IPS DF 4.7 (cell line): Measurements from ENCODE around the gene UVRAG.
A peak's percentile ranks its signal among the peaks of the same experiment; 100 is the strongest.
"Not testable (repeated sequence)": the region's sequence is repeated elsewhere in the genome, so short reads cannot be mapped to it uniquely, and the experiment has no call there.

Source experiments
- DNase-seq: peaks from one replicate; pipeline ENCODE4 v3.0.0-alpha.2; 2013; ENCODE audit warnings: low spot score; ENCODE audit errors: extremely low read depth

Gene UVRAG

DNA sequence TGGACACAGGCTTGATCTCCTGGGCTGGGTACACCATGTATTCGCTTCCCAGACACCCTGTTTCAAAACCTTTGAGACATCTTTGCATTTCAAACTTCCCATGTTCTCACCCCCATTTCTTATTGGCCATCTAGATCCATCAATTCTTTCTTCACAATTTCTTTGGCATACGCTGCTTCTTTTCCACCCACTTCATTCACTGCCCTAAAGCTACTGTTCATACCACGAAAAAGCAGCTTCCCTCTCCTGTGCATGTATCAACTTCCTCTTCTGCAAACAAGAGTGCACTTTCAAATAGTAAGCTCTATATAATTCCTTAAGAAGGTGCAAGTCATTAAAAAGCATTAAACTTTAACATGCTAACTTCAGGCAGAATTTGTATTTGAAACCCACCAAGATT is 21.4 kb downstream of the UVRAG start:
- no peak for DNase-seq

DNA sequence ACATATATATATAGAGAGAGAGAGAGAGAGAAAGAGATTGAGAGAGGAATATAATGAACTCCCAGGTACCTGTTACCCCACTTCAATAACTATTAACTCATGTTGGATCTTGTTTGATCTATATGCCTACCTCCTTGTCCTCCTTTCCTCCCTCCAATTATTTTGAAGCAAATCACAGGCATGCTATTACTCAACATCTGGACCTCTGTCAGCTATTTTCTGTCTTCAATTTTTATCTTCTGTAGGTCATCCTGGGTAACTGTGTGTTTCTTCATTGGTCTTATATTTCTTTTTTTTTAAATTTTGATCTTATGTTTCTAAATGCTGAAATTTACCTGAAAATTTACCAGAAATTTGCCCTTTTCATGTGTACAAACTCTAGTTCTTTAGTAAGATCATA is 24.8 kb downstream of the UVRAG start:
- no peak for DNase-seq

DNA sequence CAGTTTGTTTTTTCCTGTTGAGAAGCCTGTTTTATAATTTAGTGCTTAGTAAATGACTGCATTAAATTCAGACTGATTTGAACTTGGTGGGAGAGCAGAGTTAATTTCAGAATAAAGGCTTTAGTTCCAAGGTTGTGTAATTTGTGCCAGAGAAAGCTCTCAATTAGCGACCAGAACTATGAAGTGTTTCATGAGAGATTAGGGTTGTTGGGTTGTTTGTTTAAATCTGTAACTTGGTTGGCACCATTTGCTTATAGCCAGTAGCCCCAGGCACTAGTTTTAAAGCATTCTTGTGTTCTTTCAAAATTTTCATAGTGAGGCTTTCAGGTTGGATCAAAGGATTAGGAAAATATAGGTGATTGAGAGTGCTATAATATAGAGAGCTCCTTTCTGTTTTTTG is 25.5 kb downstream of the UVRAG start:
- no peak for DNase-seq

DNA sequence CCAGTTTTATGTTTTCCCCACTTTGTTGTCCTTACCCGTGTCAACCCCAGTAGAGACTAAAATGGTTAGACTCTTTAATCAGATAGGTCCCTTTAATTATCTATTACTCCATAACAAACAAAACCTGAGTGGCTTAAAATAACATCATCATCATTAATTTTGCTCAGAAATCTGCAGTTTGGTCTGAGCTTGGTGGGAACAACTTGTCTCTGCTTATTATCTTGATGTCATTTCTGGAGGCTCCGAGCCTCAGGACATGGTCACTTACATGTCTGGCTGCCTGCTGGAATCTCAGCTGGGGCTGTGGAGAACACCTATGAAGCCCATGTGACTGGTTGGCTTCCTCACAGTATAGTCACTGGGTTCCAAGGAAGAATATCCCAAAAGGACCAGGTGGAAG is 26.7 kb downstream of the UVRAG start:
- no peak for DNase-seq

DNA sequence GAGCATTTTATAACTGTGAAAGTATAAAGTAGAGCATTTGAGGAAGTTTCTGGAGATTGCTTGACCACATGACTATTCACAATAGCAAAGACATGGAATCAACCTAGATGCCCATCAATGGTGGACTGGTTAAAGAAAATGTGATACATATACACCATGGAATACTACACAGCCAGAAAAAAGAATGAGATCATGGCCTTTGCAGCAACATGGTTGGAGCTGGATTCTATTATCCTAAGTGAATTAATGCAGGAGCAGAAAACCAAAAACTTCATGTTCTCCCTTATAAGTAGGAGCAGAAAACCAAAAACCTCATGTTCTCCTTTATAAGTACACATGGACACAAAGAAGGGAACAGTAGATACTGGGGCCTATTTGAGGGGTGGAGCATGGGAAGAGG is 30.3 kb downstream of the UVRAG start:
- no peak for DNase-seq

DNA sequence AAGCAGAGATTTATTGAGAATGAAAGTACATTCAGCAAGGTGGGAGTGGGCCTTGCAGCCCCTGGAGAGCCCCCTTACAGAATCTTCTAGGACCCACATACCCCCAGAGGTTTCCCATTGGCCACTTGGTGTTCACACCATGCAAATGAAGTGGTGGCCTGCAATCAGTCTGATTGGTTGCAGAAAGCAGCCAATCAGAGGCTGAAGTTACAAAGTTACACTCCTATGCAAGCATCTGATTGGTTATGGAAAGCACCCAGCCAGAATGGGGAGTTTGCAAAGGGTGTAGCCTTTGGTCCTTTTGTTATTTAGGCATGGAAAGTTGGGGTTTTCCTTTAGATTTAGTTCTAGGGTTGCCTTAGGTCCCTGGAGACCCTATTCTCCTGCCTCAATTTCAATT is 34.9 kb downstream of the UVRAG start:
- DNase-seq = no peak

DNA sequence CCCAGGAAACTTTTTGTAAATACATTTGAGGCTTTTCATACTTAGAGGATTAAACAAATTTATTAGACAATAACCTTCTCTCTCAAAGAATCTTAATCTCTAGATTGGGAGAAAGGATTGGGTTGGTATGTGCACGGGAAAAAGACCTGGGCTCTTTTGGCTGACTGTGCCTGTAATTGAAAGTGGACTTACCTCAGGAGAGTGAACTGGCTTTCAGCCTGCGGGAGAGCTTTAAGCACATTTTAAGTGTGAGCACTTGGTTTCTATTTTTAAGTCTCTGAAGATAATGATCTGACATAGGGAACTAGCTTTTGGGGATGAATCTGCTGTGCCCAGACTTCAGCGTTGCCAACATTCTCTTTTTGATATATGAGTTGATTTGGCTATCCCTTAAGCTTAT is 35.8 kb downstream of the UVRAG start:
- DNase-seq = no peak

DNA sequence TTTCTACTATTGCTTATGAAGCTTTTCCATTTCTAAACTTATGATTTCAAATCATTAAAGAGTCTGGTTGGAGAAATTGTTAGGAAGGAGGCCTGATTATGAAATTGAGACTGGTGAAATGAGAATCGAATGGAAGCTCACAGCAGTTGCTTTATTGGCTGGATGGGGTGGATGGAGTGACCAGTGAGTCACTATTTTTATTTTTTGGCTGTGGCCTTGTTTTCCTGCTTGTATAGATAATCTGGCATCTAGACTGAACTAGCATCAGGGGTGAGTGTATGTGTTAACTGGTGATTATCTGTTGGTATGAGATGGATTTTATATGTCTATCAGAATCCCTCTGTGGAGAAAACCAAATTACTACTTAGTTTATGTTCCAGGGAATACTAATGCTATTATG is 36.2 kb downstream of the UVRAG start:
- DNase-seq = no peak

DNA sequence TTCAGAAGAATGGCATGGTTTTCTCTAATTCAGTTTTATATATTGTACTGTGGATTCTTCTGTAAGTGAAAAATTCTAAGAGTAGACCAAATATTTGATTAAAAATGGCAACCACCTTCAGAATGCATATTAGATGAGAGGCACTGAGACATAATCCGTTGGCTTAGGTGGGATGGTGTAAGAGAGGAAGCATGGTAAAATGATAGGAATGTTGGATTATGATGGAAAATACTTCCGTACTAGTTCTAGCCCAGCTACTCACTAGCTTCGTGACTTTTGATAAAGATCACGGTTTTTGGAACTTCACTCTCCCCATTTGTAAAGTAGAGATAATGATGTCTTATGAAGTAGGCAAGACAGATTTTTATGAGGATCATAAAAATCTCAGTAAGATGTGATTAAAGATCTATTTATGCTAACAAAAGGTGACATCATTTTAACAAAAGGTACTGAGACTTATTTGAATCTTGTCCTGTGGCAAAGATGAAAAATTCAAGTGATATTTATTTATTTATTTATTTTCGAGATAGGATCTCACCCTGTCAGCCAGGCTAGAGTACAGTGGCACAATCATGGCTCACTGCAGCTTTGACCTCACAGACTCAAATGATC is 37.5 kb downstream of the UVRAG start:
- DNase-seq = no peak

DNA sequence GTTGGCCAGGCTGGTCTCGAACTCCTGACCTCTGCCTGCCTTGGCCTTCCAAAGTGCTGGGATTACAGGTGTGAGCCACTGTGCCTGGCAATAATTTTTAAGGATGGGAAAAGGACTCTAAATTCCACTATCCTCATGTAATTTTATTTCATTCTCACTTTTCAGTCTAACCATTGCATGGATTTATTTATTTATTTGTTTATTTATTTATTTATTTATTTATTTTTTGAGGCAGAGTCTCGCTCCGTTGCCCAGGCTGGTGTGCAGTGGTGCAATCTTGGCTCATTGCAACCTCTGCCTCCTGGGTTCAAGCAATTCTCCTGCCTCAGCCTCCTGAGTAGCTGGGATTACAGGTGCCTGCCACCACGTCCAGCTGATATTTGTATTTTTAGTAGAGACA is 38.6 kb downstream of the UVRAG start:
- not testable (repeated sequence) for DNase-seq

DNA sequence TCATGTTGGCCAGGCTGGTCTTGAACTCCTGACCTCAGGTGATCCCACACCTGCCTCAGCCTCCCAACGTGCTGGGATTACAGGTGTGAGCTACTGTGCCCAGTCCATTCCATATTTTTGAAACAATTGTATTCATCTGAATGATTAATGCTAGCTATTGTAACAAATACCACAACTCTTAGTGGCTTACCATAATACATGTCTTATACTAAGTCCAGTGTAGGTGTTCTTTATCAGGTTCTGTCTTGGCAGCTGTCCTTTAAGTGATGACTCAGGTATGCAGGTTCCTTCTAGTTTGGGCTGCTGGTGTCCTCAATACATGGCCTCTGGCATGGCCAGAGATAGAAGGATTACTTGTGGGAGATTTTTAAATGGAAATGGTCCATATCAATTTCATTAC is 39.0 kb downstream of the UVRAG start:
- DNase-seq = no peak

DNA sequence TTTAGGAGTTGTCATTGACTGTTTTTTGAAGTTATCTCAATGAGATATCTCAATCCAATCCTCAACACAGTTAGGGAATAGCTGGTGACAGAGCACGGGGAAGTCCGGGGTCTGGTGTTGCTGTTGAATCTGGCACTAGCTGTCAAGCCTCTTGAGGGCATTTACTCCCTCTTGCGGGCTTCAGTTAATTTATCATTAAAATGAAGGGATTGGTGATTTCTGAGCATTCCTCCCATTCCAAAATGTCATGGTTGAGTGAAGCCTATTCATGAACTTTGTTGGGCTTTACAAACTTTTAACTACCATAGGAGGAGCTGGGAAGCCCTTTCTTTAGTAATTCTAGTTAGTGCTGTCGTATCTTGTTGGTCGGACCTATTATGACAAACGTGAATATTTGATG is 40.2 kb downstream of the UVRAG start:
- no peak for DNase-seq

DNA sequence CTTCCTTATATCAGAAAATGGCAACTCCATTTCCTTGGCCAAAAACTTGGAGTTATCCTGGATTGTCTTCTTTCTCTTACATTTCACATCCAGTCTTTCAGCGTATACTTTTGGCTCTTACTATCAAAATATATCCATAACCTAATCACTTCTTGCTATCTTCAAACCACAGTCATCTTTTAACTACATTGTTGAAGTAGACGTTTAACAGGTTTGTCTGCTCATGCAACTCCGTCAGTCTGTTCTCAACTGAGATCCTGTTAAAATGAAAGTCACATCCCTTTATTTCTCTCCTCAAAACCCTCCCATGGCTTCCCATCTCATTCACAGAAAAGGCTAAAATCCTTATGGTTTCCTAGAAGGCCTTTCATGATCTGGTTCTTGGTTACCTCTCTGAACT is 41.9 kb downstream of the UVRAG start:
- DNase-seq = no peak

DNA sequence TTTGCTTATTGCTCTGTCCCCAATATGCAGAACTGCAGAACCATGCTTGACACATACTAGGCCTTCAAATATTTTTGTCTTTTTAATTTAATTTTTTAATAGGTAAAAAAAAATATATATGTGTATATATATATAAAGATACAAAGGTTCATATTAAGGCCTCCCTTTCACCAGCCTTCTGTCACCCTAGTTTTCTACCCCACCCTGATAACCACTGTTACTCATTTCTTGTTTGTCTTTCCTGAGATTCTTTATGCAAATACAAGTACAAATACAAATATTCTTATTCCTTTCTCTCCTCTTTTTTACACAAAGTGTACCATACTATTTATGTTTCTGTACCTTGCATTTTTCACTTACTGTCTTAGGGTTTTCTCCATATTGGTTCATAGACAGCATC is 43.0 kb downstream of the UVRAG start:
- DNase-seq = no peak

DNA sequence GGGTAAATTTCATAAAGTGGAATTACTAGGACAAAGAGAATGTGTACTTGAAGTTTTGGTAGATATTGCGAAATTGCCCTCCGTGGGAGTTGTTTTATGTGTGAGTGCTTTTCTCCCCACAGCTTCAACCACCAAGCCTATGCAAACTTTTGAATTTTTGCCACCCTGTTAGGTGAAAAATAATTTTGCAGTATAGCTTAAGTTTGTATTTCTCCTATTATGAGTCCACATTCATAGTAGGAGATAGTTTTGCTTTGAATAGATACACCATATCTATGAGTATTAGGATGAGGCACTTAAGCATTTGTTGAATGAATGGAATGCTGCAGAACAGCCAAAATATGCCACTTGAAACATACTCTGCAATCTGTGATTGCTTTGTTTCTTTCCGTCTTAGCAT is 43.6 kb downstream of the UVRAG start:
- DNase-seq = no peak

DNA sequence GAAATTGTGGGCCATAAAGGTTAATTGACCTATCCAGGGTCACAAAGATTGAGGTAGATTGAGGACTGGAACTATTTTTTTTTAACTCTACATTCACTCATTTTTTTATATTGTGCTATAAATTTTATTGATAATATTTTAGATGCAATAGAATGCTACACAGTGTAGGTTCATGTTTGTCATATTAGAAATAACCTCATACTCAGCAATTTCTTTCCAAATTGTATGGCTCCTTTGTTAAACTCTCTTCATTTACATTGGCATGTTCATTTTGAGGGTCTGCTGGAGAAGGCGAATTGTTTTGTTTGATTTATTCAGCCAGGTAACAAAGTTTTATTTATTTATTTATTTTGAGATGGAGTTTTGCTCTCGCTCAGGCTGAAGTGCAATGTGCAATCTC is 44.6 kb downstream of the UVRAG start:
- no peak for DNase-seq

DNA sequence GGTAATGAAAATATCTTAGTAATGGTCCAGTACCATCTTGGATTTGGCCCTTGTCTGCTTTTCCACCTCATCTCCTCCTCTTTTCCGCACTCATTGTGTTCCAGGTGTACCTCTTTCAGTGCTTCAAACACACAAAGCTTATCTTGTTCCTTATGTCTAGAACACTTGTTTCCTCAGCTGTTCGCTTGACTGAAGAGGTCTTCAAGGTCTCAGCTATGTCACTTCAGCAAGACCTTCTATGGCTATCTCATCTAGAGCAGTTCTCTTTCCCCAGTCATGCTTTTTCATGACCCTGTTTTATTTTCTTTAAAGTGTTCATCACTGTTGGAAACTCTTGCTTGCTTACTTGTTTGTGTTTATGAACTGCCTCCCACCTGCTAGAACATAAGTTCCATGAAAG is 47.4 kb downstream of the UVRAG start:
- no peak for DNase-seq

DNA sequence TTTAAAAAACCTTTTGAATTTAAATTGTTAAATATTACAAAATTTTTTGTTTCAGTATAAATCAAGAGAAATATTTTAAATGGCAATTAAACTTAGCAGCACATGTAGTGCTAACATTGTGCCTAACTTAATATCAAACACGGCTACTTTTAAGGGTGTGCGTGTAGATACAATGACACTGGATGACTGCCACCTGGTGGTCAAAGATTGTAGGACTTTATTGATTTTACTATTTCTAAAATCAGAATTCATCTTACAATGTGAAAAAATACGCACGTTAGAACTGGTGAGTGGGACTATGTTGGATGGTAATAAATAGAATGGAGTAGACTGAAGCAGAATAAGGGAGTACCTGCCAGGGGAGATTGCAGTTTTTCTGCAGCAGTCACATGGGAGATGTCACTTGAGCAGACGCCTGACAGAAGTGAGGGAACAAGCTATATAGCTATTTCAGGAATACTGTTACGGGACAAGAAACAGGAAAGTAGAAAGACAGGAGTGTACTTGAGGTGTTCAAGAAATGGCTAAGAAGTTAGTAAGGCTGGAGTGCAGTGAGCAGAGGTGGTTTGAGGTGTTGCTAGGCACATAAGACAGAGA is 52.9 kb downstream of the UVRAG start:
- peak; percentile 22 for DNase-seq

DNA sequence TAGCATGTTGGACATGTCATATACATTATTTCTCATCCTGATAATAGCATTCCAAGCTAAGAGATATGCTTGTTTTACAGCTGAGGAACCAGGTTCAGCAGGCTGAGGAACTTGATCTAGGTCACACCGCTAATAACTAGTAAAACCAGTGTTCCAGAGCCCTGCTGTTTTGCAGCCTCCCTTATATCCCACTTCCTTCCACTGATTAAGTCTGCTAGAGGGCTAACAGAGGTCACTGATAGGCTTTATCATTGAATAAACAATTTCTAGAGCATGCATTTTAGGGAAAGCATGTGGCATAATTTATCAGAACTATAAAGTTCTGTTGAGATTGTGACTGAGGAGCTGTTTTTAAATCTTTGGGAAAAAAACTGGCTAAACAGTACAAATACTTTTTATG is 54.0 kb downstream of the UVRAG start:
- DNase-seq = no peak

DNA sequence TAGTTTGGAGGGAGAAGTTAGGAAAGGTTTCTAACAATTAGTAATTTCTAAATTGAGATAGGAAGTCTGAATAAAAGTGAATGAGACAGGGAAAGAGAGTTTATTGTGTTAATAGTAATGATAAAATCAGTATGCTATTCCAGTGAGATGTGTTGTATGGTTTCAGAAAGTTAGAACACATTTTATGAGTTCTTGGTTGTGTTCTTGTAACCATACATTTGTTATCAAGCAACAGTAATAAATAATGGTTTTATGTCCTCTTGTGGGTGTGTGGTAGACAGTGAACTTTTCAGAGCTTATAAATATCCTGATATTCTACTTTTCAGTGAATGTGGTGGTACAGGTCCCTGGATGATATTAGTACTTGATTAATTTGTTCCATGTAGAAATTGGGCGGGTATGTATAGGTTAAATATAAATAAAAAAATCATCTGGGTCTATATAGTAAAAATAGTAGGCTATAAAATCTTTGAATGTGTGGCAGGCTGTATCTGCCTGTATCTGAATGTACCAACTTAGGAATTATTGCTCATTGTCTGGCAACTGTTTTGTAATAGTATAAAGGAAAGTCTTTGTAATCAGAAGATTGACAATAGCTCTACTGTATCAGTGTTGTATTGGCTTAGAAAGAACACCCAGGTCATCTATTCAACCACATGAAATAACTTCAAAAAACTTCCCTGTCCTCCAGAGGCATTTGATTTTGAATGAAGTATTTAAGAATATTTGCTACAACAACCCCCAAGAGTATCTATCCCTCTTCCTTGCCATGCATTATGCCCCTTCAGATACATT is 54.8 kb downstream of the UVRAG start:
- no peak for DNase-seq

DNA sequence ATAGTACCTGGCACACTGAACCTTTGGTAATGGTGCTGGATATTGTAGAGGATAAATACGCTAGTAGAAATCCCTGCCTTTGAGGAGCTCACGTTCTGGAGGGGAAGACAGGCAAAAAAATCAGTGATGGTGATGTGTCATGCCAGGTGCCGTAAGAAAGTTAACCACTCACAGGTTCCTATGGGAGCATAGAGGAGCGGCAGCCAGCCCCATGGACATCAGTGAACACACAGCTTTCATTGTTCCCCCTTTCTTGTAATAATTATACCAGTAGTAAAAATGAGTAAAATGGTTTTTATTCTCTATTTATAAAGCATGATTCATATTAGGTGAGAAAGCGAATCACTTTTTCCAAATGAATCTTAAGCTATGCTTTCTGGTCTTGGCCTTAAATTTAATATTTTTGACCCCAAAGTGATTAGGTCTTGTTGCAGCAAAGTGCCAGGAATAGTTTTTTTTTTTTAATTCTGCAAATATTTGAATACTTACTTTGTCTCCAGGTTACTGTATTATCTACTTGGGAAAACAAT is 57.9 kb downstream of the UVRAG start:
- DNase-seq = no peak

DNA sequence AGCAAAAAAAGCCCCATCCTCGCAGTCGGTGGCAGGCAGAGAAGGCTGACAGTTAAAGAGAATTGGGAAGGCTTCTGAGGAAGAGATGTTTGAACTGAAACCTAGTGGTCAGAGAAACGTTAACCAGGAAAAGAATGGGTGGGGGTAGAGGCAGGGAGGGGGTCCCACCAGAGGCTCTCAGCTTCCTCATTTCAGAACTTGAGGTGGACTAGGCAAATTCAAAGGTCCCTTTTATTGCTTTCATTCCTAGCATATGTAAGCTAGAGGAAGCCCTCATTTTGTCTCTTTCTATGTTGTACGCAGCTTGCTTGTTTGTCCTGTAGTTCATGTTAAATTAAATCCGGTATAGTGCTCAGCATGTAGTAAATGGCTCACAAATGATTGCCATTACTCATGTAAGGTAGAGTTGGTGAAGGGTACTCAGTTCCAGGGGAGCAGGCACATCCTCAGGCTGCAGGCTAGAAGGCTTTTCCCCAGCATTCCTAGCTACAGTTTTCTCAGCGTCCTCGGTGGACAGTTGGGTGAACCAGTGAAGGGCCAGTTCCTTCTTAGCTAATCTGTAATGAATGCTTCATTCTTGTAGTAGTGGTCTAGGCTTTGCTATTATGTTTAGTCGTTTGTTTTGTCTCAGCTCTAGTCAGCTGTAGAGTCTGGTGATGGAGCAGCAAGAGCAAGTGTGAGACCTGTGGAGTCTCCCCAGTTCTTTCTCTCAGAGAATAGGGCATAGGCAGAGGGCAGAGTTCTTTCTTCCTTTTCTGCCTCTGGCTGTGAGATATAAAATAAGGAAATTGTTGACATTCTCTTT is 58.6 kb downstream of the UVRAG start:
- DNase-seq = no peak
